ENCODE measurements around the gene ITPR1.

GRCh38 chr3:4711680-4711992 is 218.5 kb downstream of the ITPR1 start:
- TF ChIP-seq EZH2 (IDR thresholded peaks at IDR 0.05; ENCODE audit: borderline replicate concordance, low read length) (no peak), CTCF (conservative IDR thresholded peaks at IDR 0.05 in 1 of 2, IDR thresholded peaks at IDR 0.05 in 1 of 2; ENCODE audit: extremely low read depth in 1 of 2, insufficient read depth in 1 of 2, low read depth in 1 of 2, low read length in 2 of 2) (no peak)
